ENCODE measurements around the gene PSMA2.

GRCh38 chr7:42980084-42980483 lies 48.1 kb upstream of the PSMA2 start:
- TF ChIP-seq CTCF (IDR thresholded peaks at IDR 0.05) = no peak
- no peak for TF ChIP-seq POLR2A (IDR thresholded peaks at IDR 0.05)
